Stimulated activated CD8-positive, alpha-beta memory T cell treated with anti-CD3 and anti-CD28 coated beads, Interleukin-7, amount 100 ng/mL, for 4 hours (primary cell): ENCODE measurements around the gene OR2T2.
"Not testable (repeated sequence)": the region's sequence is repeated elsewhere in the genome, so short reads cannot be mapped to it uniquely, and the experiment has no call there.

Experiments used
- DNase-seq, 2 donors: peaks; one replicate each; pipeline ENCODE4 v3.0.0-alpha.2; 2020; ENCODE audit warnings: low read depth in 2 of 2

The OR2T2 gene, protein sequence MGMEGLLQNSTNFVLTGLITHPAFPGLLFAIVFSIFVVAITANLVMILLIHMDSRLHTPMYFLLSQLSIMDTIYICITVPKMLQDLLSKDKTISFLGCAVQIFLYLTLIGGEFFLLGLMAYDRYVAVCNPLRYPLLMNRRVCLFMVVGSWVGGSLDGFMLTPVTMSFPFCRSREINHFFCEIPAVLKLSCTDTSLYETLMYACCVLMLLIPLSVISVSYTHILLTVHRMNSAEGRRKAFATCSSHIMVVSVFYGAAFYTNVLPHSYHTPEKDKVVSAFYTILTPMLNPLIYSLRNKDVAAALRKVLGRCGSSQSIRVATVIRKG

DNA sequence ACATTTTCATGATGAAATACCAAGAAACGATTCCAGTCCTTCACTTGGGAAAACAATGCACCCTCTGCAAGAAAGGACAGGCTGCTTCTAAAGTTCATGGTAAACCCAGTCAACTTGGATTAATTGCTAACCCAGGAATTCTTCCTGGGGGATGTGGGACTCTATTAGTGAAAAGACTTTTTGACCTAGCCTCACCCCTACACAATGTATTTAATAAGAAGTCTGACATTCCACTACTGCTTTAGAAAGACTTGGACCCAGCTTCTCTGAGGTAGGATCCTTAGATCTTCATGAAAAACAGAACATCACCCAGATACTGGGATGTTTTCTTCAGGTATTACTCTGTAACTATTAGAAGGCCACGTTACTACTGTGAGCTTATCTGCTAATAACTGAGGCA is at the start of gene OR2T2:
Gene OR2T2 (plus strand): TSS at position 239 of the 400 bp plus-strand sequence. CDS start 7,161 bp downstream, outside the sequence.
- not testable (repeated sequence) for DNase-seq

DNA sequence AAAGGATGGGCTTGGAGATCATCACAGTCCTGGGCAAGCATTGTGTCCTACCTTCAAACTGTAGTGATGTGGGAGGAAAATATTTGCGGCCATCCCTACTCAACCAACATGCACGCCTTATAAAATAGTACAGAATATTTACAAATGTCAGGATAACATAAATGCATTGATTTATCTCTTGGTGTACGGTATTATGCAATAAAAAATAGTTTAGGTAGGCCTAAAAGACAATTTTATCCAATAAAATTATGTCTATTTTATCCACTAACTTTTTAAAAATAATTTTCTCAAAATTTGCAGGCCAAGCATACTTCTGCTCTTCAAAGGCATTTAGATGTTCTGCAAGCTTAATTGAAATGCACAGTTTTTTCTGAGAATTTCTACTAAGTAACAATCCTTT is 42.7 kb upstream of the OR2T2 start, which contains the start of gene OR2T1:
Gene OR2T1 (plus strand): TSS at position 301 of the 400 bp plus-strand sequence. CDS start 3,100 bp downstream, outside the sequence.
- DNase-seq = no peak

DNA sequence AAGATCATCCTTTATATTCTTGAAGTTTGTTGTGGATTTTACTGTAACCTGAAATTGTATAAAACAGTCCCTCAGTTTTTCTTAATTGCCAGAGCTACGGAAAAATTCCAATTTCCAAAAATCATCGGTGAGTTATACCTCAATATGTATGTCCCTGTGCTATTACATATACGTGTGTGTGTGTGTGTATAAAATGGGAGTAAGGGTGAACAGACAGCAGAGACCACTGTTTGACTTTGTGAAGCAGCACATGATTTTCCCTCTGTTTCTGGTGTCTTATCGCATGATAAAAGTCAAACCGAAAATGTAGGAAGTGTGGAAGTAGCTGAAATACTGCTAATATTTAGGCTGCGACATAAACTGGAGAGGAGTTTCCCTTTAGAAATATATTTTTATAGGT is 41.4 kb upstream of the OR2T2 start:
- no peak for DNase-seq

DNA sequence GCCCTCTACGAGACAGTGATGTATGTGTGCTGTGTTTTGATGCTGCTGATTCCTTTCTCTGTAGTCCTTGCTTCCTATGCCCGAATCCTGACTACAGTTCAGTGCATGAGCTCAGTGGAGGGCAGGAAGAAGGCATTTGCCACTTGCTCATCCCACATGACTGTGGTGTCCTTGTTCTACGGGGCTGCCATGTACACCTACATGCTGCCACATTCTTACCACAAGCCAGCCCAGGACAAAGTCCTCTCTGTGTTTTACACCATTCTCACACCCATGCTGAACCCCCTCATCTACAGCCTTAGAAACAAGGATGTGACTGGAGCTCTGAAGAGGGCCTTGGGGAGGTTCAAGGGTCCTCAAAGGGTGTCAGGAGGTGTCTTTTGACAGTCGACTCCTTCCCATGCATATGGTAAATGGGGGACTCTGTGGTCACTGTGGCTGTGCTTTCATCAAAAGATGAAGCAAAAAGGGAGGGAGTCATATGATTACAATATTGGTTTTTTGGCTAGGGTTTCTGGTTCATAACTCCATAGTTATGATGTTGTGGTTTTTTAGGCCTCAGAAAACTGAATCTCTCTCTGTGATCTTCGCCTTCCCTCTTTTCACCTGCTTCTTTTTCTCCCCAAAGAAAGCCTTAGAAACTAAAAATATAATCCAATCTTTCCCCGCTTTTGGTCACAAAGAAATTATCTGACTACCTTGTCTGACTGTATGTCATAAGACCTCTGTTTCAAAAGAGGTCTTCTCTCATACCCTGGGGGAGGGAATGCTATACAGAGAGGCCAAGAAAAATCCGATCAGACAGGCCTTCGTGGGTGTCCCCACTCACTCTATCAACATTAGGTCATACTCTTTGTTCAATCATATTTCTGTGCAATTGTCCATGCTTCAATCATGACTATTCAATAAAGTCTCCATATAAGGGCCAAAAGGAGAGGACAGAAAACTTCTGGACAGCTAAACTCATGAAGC is 38.4 kb upstream of the OR2T2 start:
- DNase-seq = no peak

DNA sequence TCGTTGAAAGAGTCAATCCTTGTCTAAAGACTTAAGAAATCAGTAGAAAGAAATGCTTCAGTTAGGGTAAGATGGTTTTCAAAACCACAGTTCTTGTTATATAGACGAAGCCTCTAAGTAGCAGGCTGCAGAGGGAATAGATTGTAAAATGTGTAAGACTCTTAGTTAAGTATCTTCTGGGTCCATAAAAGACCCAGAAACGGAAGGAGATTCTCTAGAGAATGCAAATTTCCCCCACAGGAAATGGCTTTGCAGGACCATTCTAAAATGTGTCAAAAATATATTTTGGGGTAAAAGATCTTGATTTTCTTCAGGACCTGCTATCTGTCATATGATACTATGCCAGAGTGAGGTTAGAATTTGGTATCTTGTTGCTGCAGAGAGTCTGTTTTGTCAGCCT is 29.2 kb upstream of the OR2T2 start:
- DNase-seq = no peak

DNA sequence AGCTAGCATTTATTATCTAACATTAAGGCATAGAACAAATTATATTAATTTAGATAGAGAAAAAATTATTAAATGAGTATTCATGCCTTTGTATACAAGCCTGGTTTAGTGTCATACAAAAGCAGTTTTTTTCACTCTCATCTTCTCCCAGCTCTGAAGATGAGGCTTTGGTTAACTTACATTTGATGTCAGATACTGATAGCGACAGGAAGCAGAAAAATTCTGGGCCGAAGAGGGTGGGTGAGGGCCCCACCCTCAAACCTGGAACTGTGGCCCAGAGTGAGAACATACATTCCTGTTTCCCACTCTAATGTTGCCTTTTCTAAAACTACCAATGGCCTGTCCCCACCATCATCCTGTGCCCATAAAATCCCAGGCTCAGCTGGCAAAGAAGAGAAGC is 27.6 kb upstream of the OR2T2 start:
- DNase-seq = no peak

DNA sequence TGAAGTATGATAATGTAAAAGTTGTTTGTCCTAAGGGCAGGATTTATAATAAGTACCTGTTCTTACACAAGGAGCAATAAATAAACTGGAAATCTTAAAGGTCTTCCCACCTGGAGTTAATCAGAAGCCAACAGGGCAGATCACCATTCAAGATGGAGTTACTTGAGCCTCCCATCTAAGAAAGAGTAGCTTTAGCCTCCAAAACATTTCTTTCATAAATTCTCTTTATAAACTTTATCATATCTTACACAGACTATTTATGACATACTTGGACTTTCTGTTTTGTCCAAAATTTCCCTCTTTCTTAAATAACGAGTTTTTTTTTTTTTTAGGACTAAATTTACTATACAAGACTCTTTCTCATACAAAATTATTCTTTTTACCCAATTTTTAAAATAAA is 24.1 kb upstream of the OR2T2 start:
- DNase-seq = no peak

DNA sequence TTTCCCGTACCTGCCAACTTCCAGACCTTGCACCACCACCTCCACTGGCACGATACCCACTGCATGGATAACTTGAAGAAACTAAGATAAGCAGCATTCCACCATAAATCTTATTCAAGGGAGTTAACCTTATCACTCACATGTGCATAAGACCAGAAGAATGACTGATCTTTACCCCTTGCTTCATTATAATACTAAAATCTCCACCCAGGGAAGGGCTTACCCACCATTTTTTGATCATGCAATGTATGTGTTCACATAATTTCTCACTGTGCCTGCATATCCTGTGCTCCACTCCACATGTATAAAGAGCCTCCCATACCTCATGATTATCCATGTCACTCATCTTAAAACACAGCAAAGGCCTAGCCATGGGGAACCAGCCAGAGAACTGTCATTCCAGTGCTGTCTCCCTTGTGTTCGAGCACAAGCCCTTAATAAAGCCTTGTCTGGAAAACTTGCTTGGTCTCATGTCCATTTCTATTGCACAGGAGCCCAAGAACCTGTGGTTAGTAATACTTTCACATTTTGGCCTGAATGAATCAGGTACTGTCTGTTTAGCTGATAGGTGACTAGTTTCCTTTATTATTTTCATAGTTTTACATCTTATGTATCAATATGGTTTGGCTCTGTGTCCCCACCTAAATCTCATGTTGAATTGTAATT is 17.8 kb upstream of the OR2T2 start:
- not testable (repeated sequence) for DNase-seq

DNA sequence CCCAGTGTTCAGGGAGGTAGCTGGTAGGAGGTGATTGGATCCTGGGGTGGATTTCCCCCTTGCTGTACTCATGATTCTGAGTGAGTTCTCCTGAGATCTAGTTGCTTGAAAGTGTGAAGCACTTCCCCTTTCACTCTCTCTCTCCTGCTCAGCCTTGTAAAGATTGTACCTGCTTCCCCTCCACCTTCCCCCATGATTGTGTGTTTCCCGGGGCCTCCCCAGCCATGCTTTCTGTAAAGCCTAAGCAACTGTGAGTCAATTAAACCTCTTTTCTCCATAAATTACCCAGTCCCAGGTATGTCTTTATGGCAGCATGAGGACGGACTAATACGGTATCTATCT is 17.3 kb upstream of the OR2T2 start:
- DNase-seq = not testable (repeated sequence)

DNA sequence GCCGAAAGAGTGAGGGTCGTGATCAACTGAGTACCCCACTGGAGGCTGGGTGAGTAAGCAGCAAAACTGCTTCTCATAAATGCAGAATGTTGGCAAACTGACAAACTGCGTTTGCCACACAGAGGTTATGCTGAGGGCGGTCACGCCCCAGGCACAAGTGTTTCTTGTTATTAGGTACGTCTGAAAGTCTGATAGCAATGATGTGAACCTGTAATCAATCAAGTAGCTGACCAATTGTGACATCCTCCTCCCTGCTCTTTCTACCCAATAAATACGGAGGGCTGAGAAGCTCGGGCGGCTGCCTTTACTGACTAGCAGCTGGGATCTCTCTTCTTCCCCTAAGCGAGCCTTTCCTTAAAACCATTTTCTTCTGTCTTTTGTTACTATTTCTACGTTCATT is 13.8 kb upstream of the OR2T2 start:
- DNase-seq = not testable (repeated sequence)

DNA sequence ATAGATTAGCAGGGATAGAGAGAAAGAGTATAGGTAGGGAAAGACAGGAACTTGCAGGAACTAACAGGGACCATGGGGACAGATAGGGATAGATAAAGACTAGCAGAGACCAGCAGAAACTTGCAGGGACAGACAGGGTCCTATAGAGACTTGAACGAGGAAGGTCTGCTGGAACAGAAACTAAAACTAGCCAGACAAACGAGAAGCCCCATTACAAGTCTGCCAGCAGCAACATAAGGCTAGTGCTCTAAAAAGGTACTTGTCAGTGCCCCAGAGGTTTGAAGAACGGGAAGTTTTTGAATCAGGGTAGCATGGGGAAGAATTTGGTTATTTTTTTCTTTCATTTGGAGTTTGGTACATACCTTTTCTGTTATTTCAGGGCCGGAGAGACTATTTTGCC is 13.2 kb upstream of the OR2T2 start:
- DNase-seq = not testable (repeated sequence)

DNA sequence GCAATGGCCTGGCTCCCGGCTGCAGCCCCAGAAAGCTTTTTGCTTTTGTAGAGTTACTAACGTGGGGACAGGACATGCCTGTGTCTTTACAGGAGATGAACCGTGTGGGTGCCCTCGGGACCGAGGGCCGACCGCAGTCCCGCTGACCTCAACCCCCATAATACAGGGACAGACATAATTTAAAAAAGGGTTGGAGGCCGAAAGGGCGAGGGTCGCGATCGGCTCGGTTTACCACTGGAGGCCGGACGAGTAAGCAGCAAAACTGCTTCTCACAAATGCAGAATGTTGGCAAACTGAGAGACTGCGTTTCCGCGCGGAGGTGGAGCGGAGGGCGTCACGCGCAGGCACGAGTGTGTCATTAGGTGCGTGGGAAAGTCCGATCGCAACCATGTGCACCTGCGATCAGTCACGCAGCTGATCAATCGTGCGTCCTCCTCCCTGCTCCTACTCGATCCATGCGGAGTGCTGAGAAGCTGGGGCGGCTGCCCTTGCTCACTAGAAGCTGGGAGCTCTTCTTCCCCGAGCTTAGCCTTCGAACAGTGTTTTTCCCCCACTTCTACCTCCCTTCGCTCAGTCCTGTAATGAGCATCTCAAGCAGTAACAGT is 11.5 kb upstream of the OR2T2 start:
- DNase-seq = not testable (repeated sequence)

DNA sequence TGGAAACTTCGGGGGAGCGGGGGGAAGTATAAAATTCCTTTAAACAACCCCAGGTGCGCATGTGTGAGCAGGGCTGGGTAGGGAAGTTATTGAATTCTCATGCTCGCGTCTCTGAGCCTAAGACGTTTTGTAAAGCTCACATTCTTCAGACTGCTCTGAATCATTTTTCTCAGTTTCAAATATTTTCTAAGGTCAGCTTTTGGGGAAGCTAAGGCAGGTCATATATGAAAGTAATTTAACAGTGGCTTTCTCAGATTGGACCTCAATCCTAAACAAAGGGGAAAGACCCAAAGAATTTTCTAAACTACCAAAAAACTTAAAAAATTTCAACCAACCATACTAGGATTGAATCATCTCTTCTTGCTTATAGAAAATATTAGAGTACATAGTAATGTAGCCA is 10.5 kb upstream of the OR2T2 start:
- not testable (repeated sequence) for DNase-seq

DNA sequence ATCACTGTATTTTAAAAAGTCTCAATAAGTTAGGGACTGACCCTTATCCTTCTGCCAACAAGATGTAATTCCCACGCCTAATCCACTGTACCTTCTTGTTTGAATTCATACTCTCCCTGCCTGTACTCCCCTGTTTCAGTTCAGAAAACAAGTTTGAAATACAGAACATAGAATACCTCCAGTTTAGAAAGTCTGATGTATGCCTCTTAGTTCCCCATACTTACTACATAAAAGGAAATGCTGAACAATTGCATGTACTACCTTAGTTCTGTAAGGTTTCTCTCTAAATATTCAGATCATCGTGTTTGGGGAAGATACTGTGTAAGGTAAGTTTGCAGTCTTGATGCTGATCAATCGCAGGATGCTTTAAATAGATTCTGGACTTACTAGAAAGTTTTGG is 9.1 kb upstream of the OR2T2 start:
- not testable (repeated sequence) for DNase-seq

DNA sequence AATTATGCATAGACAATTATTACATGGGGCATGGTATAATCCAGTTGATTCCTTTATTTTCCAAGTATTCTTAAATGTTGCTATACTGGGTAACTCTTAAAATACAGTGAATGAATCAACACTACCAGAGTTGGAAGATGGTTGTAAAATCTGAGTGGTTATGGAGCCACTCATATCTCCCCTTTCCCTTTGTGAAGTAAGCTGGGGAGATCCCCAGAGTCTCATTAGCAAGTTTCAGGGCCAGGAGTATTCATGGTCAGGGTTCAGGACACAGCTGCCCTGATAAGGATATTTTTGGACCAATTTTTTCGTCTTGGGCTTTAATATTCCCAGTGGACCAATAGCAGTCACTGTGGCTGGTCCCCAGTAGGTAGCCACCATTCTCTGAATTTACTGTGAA is 6.8 kb upstream of the OR2T2 start:
- DNase-seq = not testable (repeated sequence)

DNA sequence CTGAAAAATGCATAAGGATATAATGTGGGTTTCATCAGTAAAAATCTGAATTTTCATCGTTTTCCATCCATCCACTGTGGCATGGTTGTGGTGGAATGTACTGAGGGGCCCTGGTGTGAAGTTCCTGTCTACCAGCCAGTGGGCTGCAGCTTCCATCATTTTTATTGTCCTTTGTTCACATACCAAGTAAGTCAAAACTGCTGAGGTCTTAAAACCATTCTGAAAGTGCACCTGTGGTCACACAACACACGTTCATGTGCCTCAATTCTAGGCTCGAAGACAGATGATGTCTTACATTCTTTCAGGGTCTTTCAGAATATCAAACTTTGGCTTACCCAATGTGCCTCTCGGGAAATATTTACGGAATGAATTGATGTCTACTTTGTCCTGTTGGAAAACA is 6.2 kb upstream of the OR2T2 start:
- not testable (repeated sequence) for DNase-seq

DNA sequence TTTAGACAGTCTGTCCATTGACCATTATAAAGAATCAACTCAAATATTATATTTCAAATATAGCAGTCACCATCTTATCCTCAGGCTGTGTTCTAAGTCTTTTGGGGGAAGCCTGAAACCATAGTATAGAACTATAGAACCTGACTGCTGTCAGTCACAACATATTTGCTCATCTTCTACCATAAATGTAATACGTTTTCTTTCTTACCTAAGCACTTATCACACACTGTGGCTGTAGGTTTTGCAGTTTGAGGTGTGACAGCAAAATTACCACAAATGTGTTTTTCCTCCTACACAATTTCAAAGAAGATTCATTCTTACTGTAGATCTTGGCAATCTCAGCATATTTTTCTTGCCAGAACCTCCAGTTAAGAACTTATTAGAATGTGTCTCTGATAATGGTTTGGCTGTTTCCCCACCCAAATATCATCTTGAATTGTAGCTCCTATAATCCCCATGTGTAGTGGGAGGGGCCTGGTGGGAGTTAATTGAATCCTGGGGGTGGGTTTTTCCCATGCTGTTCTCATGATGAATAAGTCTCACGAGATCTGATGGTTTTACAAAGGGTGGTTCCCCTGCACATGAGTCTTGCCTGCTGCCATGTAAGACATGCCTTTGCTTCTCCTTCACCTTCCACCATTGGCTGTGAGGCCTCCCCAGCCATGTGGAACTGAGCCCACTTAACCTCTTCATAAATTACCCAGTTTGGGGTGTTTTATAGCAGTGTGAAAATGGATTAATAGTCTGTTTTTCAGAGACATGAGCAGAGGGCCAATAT is 2.7 kb upstream of the OR2T2 start:
- not testable (repeated sequence) for DNase-seq

DNA sequence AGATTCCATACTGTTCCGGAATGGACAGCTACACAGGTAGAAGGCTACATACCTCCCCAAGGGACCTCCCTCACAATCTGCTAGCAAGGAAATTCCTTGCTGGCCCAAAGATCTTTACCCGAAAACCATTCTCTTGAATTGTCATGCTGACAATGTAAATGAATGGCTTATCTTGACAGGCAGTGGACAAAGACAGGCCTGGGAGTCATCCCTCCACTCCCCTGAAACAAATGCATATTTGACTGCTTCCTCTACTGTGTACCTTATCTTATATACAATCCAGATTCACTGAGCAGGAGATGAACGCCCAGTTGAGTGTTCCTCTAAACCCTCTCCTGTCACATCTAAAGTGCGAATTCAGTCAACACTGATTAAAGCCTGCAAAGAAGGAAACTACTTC is 834 bp upstream of the OR2T2 start:
- not testable (repeated sequence) for DNase-seq

DNA sequence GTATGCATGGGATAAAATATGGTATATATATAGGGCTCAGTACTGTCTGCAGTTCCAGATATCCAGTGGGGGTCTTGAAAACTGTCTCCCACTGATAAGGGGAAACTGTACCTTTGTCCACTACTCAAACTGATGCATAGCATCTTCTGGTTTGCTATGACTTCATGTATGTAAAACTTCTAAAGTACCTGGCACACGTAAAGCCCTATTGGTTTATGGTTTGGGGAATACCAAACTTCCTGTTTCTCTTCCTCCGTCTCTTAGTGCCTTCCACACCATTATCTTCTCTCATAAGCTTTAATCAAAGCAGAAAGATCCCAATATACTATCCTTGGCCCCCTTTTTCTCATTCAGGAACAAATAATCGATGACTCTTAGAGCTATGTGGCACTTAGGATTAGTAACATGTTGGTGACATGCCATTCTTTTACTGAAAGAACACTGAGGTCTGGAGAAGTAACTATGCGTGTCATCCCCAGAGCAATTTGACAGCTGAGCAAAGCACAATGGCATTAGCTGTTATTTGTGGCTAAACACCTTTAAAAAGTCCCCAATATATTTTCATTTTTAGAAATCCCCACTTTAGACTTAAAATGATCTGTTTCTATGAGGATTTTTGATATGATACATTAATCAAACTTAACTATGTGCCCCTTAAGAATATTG is 3.1 kb downstream of the OR2T2 start:
- not testable (repeated sequence) for DNase-seq

DNA sequence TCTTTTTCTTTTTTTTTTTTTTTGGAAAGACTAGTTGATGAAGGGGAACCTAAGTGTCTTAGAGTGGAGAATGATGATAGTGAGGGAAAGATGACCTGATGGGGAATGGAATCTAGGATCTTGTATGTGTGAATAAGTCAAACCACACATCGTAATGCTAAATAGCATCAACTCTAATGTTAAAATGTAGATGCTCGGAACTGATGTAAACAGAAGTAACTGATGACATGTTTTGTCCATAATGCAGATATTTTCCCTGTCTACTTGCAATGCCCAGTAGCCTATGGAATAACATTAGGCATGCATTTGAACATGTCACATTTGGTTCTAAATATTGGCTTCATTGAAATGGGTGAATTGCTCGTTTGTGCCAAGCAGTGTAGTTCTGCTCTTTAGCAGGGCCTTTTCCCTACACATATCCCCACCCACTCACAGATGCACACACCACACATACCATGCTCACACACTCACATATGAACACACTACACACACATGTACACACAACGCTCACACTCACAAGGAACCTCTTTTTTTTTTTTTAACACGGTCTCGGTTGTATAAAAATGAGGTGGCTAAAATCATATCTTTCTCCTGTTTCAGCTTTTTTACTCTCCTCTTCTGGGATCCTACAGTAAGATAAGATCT is 4.5 kb downstream of the OR2T2 start:
- not testable (repeated sequence) for DNase-seq
